Fibroblast of upper back skin (primary cell): Measurements from ENCODE around the gene ANKDD1B.
A peak's percentile ranks its signal among the peaks of the same experiment; 100 is the strongest.
"Not testable (repeated sequence)": the region's sequence is repeated elsewhere in the genome, so short reads cannot be mapped to it uniquely, and the experiment has no call there.

Source experiments
- DNase-seq: peaks from one replicate; pipeline ENCODE4 v3.0.0-alpha.2; 2013

Gene ANKDD1B

GRCh38 chr5:75611311-75612225 lies at the start of gene ANKDD1B:
Gene ANKDD1B (plus strand): TSS chr5:75611453. CDS start chr5:75611635, 182 bp downstream.
- peak; percentile 23 for DNase-seq

DNA sequence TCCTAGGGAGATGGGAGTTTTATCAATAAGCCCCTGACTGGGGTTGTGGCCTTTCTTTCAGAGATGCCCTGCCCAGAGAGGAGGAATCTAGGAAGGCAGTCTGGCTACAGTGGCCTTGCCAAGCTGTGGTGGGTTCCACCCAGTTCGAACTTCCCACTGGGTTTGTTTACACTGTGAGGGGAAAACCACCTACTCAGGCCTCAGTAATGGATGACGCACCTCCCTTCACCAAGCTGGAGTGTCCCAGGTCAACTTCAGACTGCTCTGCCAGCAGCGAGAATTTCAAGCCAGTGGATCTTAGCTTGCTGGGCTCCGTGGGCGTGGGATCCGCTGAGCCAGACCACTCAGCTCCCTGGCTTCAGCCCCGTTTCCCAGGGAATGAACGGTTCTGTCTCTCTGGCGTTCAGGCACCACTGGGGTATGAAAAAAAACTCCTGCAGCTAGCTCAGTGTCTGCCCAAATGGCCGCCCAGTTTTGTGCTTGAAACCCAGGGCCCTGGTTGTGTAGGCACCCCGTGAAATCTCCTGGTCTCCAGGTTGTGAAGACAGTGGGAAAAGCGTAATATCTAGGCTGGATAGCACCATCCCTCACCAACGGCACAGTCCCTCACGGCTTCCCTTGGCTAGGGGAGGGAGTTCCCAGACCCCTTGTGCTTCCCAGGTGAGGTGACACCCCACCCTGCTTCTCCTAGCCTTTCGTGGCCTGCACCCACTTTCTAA lies 45.1 kb upstream of the ANKDD1B start:
- not testable (repeated sequence) for DNase-seq

GRCh38 chr5:75566710-75567309 lies 44.4 kb upstream of the ANKDD1B start:
- peak; percentile 92 for DNase-seq

GRCh38 chr5:75567710-75568109 lies 43.5 kb upstream of the ANKDD1B start:
- DNase-seq: peak; percentile 37

GRCh38 chr5:75568202-75568601 lies 43.1 kb upstream of the ANKDD1B start:
- DNase-seq: no peak

DNA sequence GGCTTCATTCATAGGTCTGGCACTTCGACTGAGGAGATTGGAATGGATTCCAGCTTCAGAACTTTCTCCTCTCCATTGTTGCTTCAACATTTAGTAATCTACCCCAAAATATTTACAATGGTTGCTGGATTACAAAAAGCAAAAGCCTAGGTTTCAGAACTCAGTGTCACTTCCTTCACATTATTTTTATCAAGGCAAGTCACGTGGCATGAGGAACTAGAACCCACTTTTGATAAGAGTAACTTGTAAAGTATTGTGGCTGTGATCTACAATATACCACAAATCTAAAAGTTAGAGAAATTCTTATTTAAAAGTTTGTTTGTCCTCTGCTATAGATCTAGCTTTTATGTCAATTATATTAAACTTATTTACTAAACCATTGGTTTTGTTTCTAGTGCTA lies 39.7 kb upstream of the ANKDD1B start:
- no peak for DNase-seq

GRCh38 chr5:75574791-75575190 lies 36.5 kb upstream of the ANKDD1B start:
- no peak for DNase-seq

GRCh38 chr5:75578280-75578679 lies 33.0 kb upstream of the ANKDD1B start:
- not testable (repeated sequence) for DNase-seq

GRCh38 chr5:75584641-75585040 lies 26.6 kb upstream of the ANKDD1B start:
- no peak for DNase-seq

DNA sequence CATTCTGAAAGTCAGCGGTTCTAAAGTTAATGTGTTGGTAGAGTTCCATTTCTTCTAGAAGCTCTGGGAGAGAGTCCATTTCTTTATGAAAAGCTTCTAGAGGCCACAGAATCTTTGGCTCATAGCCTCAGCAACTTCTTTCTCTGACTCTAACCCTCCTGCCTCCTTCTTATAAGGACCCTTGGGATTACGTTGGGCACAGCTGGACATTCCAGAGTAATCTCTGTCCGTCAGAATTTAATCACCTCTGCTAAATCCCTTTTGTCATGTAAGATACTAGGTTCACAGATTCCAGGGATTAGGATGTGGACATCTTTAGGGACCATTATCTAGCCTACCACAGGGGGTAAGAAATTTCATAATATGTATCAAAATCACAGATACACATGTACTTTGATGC lies 22.6 kb upstream of the ANKDD1B start:
- peak; percentile 53 for DNase-seq

- no peak for DNase-seq
These were observed 10.7 kb upstream of the ANKDD1B start for GRCh38 chr5:75600535-75600934.

- DNase-seq: no peak
These were observed 9.7 kb upstream of the ANKDD1B start for GRCh38 chr5:75601567-75601966.

DNA sequence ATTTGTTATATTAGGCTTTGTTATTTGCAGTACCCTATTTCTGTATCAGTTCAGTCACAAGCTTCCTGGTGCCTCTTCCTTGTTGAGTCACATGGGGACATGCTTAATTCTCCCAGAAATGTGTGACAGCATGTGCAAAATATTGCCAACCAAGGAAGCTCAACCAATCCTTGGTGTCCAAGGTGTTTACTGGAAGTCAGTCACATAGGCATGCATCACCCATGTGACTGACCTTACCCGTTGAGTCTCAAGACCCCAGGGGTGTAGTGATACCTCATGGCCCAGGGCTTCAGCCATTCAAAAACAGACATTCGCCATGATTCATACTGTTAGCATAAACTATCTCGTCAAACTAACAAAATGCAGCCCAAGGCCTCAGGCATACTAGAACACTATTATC lies 9.3 kb upstream of the ANKDD1B start:
- no peak for DNase-seq

- peak; percentile 65 for DNase-seq
These were observed 7.9 kb upstream of the ANKDD1B start for GRCh38 chr5:75603371-75603770.

GRCh38 chr5:75603821-75604220 lies 7.4 kb upstream of the ANKDD1B start:
- DNase-seq: no peak

GRCh38 chr5:75607341-75607740 lies 3.9 kb upstream of the ANKDD1B start:
- not testable (repeated sequence) for DNase-seq

- no peak for DNase-seq
These were observed 2.4 kb upstream of the ANKDD1B start for GRCh38 chr5:75608870-75609269.

- DNase-seq: no peak
These were observed 1.1 kb upstream of the ANKDD1B start for GRCh38 chr5:75610201-75610600.

GRCh38 chr5:75610859-75611310 lies 368 bp upstream of the ANKDD1B start:
- DNase-seq: not testable (repeated sequence)

- DNase-seq: no peak
These were observed 945 bp downstream of the ANKDD1B start for GRCh38 chr5:75612226-75612569.

DNA sequence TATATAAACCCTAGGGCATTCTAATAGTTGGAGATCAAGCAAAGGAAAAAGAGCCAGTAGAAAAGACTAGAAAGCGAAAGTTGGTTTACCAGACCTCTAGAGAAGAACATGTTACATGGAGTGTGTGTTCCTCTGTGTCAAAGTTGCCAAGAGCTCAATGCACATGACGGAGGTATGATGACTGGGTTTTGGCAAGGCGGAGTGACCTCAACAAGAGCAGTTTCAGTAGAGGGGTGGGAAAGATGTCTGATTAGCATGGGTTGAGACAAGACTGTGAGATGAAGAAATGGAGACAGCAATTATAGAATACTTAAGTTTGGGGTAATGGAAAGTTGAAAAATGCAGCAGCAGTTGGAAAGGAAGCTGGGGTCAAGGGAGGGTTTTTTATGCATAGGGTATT lies 1.6 kb downstream of the ANKDD1B start:
- no peak for DNase-seq

- no peak for DNase-seq
These were observed 2.9 kb downstream of the ANKDD1B start for GRCh38 chr5:75614176-75614575.

- DNase-seq: no peak
These were observed 5.2 kb downstream of the ANKDD1B start for GRCh38 chr5:75616371-75616881.
